H54 (cell line): ENCODE data around the gene KLF14.
"Not testable (repeated sequence)": the region's sequence is repeated elsewhere in the genome, so short reads cannot be mapped to it uniquely, and the experiment has no call there.

Source experiments
- DNase-seq: peaks from one replicate; pipeline ENCODE4 v3.0.0; 2011; ENCODE audit warnings: low spot score, mixed read lengths; ENCODE audit not compliant: insufficient read length
- FAIRE-seq: peaks from 3 replicates; lab custom pipeline; 2011; peaks lifted over from hg19 to GRCh38; lab: Jason Lieb, UNC
- POLR2A ChIP-seq: IDR thresholded peaks from 2 replicates; pipeline ENCODE4 v1.6.1; 2011; ENCODE audit warnings: low read depth, mild to moderate bottlenecking, low read length

The KLF14 gene

GRCh38 chr7:130733931-130734814 lies at the start of gene KLF14:
Gene KLF14 (minus strand): TSS chr7:130734207. CDS start chr7:130734033, 174 bp downstream.
- DNase-seq (peak; percentile 48), FAIRE-seq (peak; percentile 64)
- TF ChIP-seq POLR2A, result no peak

DNA sequence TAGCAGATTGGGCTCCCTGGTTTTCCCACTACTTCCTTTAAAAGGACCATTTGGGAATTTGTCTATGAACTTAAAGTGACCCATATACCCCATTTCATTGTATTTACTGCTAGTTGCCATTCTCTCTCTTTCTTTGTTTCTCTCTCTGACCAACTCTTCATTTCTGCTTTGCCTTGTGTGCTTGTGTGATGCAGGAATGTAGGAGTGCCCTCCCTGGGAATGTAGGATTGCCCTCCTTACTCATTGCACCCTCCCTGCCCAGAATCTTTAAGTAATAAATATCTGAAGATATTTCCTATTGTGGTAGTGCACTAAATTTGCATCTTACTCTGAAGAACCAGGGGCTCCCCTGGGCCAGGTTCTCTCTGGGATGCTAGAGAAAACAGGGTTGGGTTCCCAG lies 47.3 kb upstream of the KLF14 start:
- no peak for TF ChIP-seq POLR2A
- no peak for DNase-seq
- FAIRE-seq, result no peak

DNA sequence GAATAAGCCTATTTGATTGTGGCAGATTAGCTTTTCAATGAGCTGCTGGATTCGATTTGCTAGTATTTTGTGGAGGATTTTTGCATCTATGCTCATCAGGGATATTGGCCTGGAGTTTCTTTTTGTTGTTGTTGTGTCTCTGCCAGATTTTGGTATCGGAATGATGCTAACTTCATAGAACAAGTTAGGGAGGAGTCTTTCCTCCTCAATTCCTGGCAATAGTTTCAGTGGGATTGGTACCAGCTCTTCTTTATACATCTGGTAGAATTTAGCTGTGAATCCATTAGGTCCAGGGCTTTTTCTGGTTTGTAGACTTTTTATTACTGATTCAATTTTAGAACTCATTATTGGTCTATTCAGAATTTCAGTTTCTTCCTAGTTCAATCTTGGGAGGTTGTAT lies 43.4 kb upstream of the KLF14 start:
- no peak for FAIRE-seq
- DNase-seq, result no peak
- TF ChIP-seq POLR2A, result no peak

DNA sequence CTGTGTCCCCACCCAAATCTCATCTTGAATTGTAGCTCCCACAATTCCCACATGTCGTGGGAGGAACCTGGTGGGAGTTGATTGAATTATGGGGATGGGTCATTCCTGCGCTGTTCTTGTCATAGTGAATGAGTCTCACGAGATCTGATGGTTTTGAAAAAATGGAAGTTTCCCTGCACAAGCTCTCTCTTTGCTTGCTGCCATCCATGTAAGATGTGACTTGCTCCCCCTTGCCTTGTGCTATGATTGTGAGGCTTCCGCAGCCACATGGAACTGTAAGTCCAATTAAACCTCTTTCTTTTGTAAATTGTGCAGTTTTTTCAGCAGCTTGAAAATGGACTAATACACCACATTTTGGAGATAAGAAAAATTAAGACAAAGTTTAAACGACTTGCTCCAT lies 38.4 kb upstream of the KLF14 start:
- not testable (repeated sequence) for DNase-seq, FAIRE-seq

- FAIRE-seq (no peak), DNase-seq (no peak)
- TF ChIP-seq POLR2A, result no peak
Measured at GRCh38 chr7:130768854-130769253, 34.8 kb upstream of the KLF14 start.

GRCh38 chr7:130764569-130764968 lies 30.6 kb upstream of the KLF14 start:
- not testable (repeated sequence) for DNase-seq, FAIRE-seq

DNA sequence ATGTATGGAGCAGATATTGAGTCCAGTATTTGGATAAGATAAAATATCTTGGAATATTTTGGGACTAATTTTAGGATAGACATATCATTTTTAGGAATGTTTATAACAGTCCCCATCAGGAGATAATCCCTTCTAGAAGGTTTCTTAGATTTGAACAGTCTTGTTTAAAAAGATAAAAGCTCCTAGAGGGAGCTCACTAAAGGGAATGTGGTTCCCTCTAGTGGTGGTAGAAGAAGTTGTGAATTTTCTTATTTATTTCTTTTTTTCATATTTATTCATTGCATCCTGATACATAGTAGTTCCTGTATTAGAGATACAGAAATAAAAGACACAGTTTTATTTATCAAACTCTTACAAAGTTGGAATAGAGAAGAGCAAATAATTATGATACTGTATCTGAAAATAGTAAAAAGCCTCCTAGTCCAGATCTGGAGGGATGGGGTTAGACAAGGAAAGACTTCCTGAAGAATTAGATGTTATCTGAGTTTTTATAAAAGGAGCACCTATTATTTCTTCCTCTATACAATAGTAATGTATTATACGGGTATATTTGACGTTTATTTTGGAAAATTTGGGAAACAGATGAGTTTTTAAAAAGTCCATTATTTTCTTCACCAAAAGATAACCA lies 24.5 kb upstream of the KLF14 start:
- no peak for TF ChIP-seq POLR2A
- FAIRE-seq (peak; percentile 23), DNase-seq (no peak)

GRCh38 chr7:130756316-130756715 lies 22.3 kb upstream of the KLF14 start:
- DNase-seq (no peak), FAIRE-seq (no peak)
- TF ChIP-seq POLR2A, result no peak

DNA sequence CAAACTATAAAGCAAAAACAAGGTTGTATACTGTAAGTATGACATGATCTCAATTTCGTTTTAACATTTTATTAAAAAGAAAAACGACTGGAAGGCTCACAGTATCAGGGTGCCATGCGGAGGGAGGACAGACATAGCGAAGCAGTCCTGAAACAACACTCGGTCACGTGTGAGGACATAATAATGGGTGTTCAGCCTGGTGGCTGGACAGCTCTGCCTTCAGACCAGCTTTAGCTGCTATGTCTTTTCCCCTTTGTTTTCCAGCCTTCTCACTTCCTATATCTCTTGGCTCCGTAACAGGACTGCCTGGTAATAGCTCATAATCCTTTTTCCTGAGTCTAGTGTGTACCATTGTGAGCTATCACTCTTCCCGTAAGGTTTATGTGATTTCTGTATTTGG lies 18.4 kb upstream of the KLF14 start:
- FAIRE-seq (no peak), DNase-seq (no peak)
- TF ChIP-seq POLR2A, result no peak

- FAIRE-seq, result no peak
- TF ChIP-seq POLR2A, result no peak
- DNase-seq, result no peak
Measured at GRCh38 chr7:130750755-130751154, 16.7 kb upstream of the KLF14 start.

DNA sequence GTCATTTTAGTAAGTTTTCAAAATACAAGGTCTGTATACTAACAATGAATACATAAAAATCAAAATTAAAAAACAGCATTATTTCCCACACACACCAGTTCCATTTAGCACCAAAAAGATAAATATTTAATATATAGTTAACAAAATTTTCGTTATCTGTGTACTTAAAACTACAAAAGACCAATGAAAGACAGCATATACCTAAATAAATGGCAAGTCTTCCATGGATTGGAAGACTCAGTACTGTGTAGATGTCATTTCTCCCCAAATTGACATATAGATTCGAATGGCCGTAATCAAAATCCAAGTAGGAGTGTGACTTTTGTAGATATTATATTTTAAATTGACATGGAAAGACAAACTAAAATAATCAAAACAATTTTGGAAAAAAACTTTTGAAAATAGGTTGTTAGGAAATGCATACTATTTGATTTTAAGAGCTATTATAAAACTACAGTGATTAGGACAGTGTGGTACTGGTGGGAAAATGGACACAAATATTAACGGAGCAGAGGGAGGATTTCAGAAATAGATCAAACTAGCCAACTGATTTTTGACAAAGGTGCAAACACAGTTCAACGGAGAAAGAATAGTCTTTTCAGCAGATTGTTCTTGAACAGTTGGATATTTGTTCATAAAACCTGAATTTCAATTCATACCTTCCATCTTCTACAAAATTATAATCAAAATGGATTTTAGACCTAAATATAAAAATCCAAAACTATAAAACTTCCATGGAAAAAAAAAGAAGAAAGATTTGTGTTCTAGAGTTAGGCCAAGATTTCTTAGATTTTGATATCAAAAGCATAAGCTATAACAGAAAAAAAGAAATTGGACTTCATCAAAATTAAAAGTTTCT lies 14.8 kb upstream of the KLF14 start:
- no peak for TF ChIP-seq POLR2A
- FAIRE-seq (no peak), DNase-seq (no peak)

DNA sequence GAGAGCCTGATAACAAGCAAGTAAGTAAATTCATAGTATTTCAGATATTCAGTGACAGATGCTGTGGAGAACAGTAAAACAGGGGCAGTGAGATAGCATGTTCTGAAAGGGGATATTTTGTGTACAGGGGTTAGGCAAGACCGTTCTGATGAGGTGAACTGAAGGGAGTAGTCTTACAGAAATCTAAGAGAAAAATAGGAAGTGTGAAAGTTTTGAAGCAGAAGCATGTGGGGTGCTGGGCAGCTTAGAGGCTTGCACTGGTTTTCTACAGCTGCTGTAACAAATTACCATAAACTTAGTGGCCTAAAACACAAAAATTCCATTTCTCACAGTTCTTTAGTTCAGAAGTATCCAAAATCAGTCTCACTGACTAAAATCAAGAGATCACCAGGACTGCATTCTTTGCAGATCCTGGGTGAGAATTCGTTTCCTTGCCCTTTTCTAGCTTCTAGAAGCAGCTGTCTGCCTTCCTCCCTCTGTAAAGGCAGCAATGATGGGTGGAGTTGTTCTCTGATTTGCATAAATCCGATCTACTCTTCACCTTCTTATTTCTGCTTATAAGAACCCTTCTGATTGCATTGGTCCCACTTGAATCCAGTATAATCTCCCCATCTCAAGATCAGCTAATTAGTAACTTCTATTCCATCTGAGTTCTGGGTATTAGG lies 7.5 kb upstream of the KLF14 start:
- no peak for TF ChIP-seq POLR2A
- FAIRE-seq, result no peak
- no peak for DNase-seq

DNA sequence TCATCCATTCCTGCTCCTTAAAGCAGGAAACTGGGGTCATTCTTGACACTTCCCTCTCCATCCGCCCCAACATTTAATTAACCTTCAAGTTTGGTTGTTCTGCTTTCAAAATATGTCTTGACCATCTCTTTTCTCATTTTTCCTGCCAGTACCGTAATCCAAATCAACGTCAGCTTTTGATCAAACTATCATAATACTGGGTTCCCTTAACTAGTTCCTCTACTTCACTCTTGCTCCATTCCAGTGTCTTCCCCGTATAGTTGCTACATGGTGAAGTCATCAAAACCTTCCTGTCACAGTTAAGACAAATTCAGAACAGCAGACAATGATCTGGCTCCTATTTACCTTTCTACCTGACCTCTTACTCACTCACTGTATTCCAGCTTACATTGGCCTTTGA lies 6.6 kb upstream of the KLF14 start:
- FAIRE-seq (no peak), DNase-seq (no peak)
- TF ChIP-seq POLR2A, result no peak
